Ovary (tissue), 9 donors: Measurements from ENCODE around the gene ATP8A1. TPM values are rescaled to one million over a fixed set of nuclear protein-coding genes. Genes with fewer than 3 reads are reported as not detected.

Experiments used
- DNase-seq, 5 donors: peaks; one replicate each; pipeline ENCODE4 v3.0.0-alpha.2; 2019 to 2020
- H3K27ac ChIP-seq, 2 donors: fragments of 200-600 bp; one replicate each; pipeline versions ENCODE4 v1.5.1 to v1.8.0; 2019 to 2022
- H3K27me3 ChIP-seq: fragments of 200-600 bp; one replicate; pipeline ENCODE4 v1.8.0; 2022
- H3K36me3 ChIP-seq: fragments of 200-600 bp; sonication (generic); one replicate; pipeline ENCODE4 v1.5.1; 2019
- H3K4me1 ChIP-seq: one replicate; pipeline ENCODE4 v1.8.1; 2013; ENCODE audit warnings: mild to moderate bottlenecking, moderate library complexity; ENCODE audit not compliant: insufficient read depth
- H3K4me3 ChIP-seq: fragments of 200-600 bp; sonication (generic); one replicate; pipeline ENCODE4 v1.5.1; 2017
- H3K9me3 ChIP-seq, 2 donors: fragments of 200-600 bp in 1 of 2; sonication (generic) in 1 of 2; one replicate each; pipeline versions ENCODE4 v1.5.1 to v1.8.1; 2013 to 2019; ENCODE audit warnings: mild to moderate bottlenecking in 1 of 2, moderate library complexity in 1 of 2
- EP300 ChIP-seq: sonication (generic); formaldehyde crosslinking; IDR thresholded peaks from one replicate; pipeline ENCODE4 v1.6.1; 2017; ENCODE audit warnings: antibody characterized with exemption
- POLR2A ChIP-seq: fragments of 450-650 bp; IDR thresholded peaks from one replicate; pipeline ENCODE4 v1.6.1; 2017; ENCODE audit warnings: antibody characterized with exemption, mild to moderate bottlenecking, moderate library complexity
- WGBS, 3 donors: extraction: QIAGEN DNeasy Blood & Tissue Kit in 1 of 3; methylation state at CpG; one replicate each; pipeline versions ENCODE4 v1.1.5 to v1.1.7; 2013 to 2017; 5-methylcytosine and 5-hydroxymethylcytosine counted together
- intact Hi-C, 4 donors: fragments of 100-400 bp; cut with DNase I; formaldehyde crosslinking; loops; one replicate each; pipeline versions ENCODE4 v1.11.0 to v1.15.1; 2022 to 2023
- polyA plus RNA-seq, 2 donors: library from polyadenylated mRNA; stranded (reverse); fragments of 200-250 nt in 1 of 2; fragments of 350-450 nt in 1 of 2; fragmentation: Illumina TruSeq in 1 of 2; extraction: RNeasy Lipid Tissue Mini Kit (QIAGEN cat#74804) in 1 of 2; gene quantifications; one replicate each; pipeline ENCODE4 v1.2.3, GENCODE V29; 2013 to 2014
- total RNA-seq, 7 donors: library from RNA; depleted of rRNA in 2 of 7; stranded (reverse); fragments of >200 nt in 2 of 7; fragmentation: NEBNext Ultra II Directional in 3 of 7; extraction: Animal tissue kit (Norgen Biotek cat#: 25700) in 3 of 7; gene quantifications; one replicate each; pipeline versions ENCODE4 v1.1.0 to v1.2.4, GENCODE V29; 2016 to 2023
- TF ChIP-seq, protein P1 (sequence below), 3 donors: fragments of 450-650 bp in 2 of 3; fragments of 200-600 bp in 1 of 3; IDR thresholded peaks; one replicate each; pipeline versions ENCODE4 v1.5.1 to v1.8.0; 2016 to 2022; ENCODE audit warnings: antibody characterized with exemption in 3 of 3, mild to moderate bottlenecking in 1 of 3
- donor health status: DM: no; HTN: no; CAD: no; lungs with moderate emphysema.
- donor health status: DM: no; HTN: no; CAD: no.
- donor health status: Bipolar disorder and iron deficiency.
- donor health status: DM: yes; HTN: yes; CAD: no.
- donor health status: DM: no; HTN: no; CAD: no.
- donor health status: DM: yes; HTN: yes; CAD: no.

ATP8A1 gene
- total and polyA plus RNA-seq, 9 donors, result 10.0 to 73.2 (median 21.6) TPM

DNA sequence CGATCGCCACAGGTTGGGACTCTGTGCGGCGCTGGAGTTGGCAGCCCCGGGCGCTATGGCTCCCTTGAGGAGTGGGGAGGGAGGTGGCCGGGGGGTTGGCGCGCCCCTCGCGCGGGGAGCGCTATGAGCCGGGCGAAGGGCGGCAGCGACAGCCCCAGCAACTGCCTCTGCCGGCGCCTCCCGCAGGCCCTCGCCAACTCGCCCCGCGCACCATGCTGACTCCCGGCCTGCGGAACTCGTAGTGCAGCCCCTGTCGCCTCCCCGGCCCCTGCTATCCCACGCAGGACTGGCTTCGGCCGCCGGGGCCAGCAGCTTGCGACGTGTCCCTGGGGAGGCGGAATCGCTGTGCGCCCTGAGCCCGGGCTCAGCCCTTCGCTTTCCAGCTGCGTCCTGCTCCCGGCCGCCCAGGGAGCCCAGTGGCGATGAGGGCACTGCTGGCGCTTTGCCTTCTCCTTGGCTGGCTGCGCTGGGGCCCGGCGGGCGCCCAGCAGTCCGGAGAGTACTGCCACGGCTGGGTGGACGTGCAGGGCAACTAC lies 259.2 kb downstream of the ATP8A1 start:
- TF ChIP-seq EP300 (no peak), POLR2A (no peak)
- TF ChIP-seq, protein P1, sequence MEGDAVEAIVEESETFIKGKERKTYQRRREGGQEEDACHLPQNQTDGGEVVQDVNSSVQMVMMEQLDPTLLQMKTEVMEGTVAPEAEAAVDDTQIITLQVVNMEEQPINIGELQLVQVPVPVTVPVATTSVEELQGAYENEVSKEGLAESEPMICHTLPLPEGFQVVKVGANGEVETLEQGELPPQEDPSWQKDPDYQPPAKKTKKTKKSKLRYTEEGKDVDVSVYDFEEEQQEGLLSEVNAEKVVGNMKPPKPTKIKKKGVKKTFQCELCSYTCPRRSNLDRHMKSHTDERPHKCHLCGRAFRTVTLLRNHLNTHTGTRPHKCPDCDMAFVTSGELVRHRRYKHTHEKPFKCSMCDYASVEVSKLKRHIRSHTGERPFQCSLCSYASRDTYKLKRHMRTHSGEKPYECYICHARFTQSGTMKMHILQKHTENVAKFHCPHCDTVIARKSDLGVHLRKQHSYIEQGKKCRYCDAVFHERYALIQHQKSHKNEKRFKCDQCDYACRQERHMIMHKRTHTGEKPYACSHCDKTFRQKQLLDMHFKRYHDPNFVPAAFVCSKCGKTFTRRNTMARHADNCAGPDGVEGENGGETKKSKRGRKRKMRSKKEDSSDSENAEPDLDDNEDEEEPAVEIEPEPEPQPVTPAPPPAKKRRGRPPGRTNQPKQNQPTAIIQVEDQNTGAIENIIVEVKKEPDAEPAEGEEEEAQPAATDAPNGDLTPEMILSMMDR (IDR thresholded peaks at IDR 0.05), result no peak
- WGBS, 3 donors, result 0 to 1% (median 1%) methylated on average over 19 to 52 of the region's 52 CpGs
- intact Hi-C loops, result no loop called here
- H3K9me3 ChIP-seq, result no peaks in the 10 kb centered on the region
- H3K4me3 ChIP-seq, result peak overlapping the region; percentile 18
- H3K4me1 ChIP-seq, result peaks cover 2% of the 10 kb centered on the region
- H3K36me3 ChIP-seq, result no peaks in the 10 kb centered on the region
- no peak overlapping the region for H3K27ac ChIP-seq
- DNase-seq, result no peak
- no peaks in the 10 kb centered on the region for H3K27me3 ChIP-seq

DNA sequence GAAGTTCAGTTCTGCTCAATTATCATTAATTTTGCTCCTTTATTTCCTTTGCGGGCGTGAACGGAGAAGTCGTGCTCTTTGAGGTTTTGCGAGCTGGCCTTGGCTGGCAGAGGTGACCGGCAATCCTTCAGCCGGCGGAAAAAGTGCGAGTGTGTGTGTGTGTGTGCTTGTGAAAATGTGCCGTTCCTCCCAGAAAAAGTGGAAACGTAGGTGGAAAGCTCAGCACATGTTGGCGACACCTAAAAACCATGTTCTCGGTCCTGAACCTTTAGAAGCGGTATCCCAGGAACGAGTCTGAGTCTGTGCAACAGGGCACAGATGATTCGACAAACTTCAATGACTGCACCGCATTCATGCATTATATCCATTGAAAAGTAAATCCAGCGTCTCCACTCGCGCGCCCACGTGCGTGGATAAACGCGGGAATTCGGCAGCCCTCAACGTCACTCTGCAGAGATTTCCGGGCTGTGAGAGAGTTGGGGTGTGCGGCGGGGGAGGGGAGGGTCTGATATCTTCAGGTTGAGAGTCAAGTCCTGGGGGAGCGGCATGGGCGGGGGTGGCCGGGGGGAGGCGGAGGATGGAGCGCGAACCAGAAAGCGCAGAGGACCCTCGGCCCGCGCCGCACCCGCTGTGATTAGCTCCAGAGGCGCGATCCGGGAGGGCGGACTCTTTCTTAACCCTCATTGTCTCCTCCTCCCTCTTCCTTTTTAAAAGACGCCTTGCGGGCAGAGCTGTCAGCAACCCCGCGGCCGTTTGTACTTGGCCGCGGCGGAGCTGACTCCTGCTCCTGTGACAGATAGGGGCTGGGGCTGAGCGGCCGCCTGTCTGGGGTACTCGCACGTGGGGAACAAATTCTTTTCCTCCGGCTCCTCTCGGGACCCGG lies 259.9 kb downstream of the ATP8A1 start, which contains the start of gene SHISA3:
SHISA3 (plus strand) TSS at position 737 of the 883 bp plus-strand sequence. CDS start 569 bp downstream, outside the sequence.
- WGBS, 3 donors, result 4 to 7% (median 5%) methylated on average over 46 to 61 of the region's 61 CpGs
- no peaks in the 10 kb centered on the region for H3K36me3 ChIP-seq
- H3K27me3 ChIP-seq, result no peaks in the 10 kb centered on the region
- peak within 1 kb of the TSS; percentile 18 for H3K4me3 ChIP-seq
- peaks cover 2% of the 10 kb centered on the region for H3K4me1 ChIP-seq
- no peaks in the 10 kb centered on the region for H3K9me3 ChIP-seq
- TF ChIP-seq POLR2A (no peak), EP300 (no peak)
- TF ChIP-seq, protein P1 (IDR thresholded peaks at IDR 0.05), result no peak
- no peak for DNase-seq
- no peak within 1 kb of the TSS for H3K27ac ChIP-seq
- intact Hi-C loops, result no loop called here

DNA sequence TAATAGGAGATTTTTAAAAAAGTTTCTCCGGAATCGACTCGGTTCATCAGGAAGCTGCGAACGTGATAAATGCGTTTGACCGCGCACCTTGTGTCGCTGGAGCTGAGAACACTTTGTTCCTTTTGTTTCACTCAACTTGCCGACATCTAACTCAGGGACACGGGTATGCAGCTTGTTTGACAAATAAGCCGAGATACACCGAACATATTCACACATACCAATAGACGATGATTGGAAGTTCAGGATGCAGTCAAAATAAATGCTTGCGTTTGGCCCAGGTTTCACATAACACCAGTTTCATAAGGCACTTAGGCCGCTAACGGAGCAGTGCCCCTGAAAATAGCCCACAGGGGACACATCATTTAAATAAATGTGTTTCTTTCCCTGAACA lies 260.5 kb downstream of the ATP8A1 start:
- no peak for DNase-seq
- no peaks in the 10 kb centered on the region for H3K27me3 ChIP-seq
- no peak overlapping the region for H3K27ac ChIP-seq
- intact Hi-C loops, result no loop called here
- TF ChIP-seq, protein P1 (IDR thresholded peaks at IDR 0.05), result no peak
- H3K36me3 ChIP-seq, result no peaks in the 10 kb centered on the region
- H3K4me3 ChIP-seq, result no peak overlapping the region
- no peaks in the 10 kb centered on the region for H3K9me3 ChIP-seq
- 47 to 49% (median 49%) methylated on average over 17 of the region's 17 CpGs for WGBS, 3 donors
- H3K4me1 ChIP-seq, result peaks cover 2% of the 10 kb centered on the region

DNA sequence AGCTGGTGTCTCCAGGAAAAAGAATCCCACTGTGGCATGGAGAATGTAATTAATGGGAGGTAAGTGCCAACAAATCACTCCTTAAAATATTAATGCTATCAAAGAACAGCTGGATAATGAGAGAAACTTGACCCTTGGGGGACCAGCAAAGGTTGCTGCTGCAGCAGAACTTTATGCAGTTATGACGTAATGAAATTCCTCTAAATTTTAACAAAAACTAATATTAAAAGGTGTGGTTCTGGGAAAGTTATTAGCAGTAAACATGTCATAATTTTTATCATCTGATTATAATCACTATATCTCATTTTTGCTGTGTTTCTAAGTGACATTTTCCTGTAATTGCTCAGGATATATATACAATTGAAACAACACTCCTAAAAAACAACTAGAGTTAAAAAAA lies 261.3 kb downstream of the ATP8A1 start:
- no peak for TF ChIP-seq EP300
- TF ChIP-seq, protein P1 (IDR thresholded peaks at IDR 0.05), result no peak
- TF ChIP-seq POLR2A, result no peak
- Histone ChIP-seq H3K36me3 (no peaks in the 10 kb centered on the region), H3K27ac (no peak overlapping the region), H3K9me3 (no peaks in the 10 kb centered on the region), H3K27me3 (no peaks in the 10 kb centered on the region), H3K4me3 (no peak overlapping the region), H3K4me1 (peaks cover 2% of the 10 kb centered on the region)
- WGBS, 3 donors, result 90 to 100% (median 91%) methylated on average over 1 of the region's 1 CpG
- intact Hi-C loops, result no loop called here
- no peak for DNase-seq
